Measurements from ENCODE around the gene RTN1.

GRCh38 chr14:59900556-59900955, 30.0 kb upstream of the RTN1 start:
- no peak for TF ChIP-seq GATA3 (IDR thresholded peaks at IDR 0.05; ENCODE audit: low read depth, low read length)
- no peak for TF ChIP-seq GATA2 (IDR thresholded peaks at IDR 0.05; ENCODE audit: low read depth, low read length)
